ENCODE measurements around the gene OTOR. TPM values are rescaled to one million over a fixed set of nuclear protein-coding genes. Genes with fewer than 3 reads are reported as not detected.

The OTOR gene
- total and polyA plus RNA-seq, 2 donors from 2014 or later, result not detected

- FAIRE-seq, result no peak
- no peak for TF ChIP-seq CTCF (IDR thresholded peaks at IDR 0.05; ENCODE audit: borderline replicate concordance, extremely low read depth, insufficient read depth)
- no peaks in the 10 kb centered on the region for H3K9me3 ChIP-seq (ENCODE audit: control insufficient read depth in 2 of 3, insufficient read depth in 1 of 3, low read length in 3 of 3)
- H3K27ac ChIP-seq (ENCODE audit: low read depth in 2 of 2, low read length in 2 of 2), result no peak overlapping the region
- H3K27me3 ChIP-seq (ENCODE audit: control insufficient read depth, insufficient read depth, low read length), result no peaks in the 10 kb centered on the region
- no peak overlapping the region for H3K4me3 ChIP-seq (ENCODE audit: low read length in 3 of 3)
- H3K36me3 ChIP-seq (ENCODE audit: control insufficient read depth in 2 of 3, insufficient read depth in 3 of 3, low read length in 3 of 3), result no peaks in the 10 kb centered on the region
- no peak for DNase-seq
- intact Hi-C loops (cut with DNase I), result no loop called here
- H3K4me1 ChIP-seq (ENCODE audit: control insufficient read depth in 2 of 3, insufficient read depth in 2 of 3, low read depth in 1 of 3, low read length in 3 of 3), result no peaks in the 10 kb centered on the region
- no peak overlapping the region for H3K9ac ChIP-seq (ENCODE audit: low read length in 3 of 3)
These were observed 44.6 kb upstream of the OTOR start for GRCh38 chr20:16703570-16703969.

GRCh38 chr20:16707674-16708073 lies 40.5 kb upstream of the OTOR start:
- no peak for TF ChIP-seq CTCF (IDR thresholded peaks at IDR 0.05; ENCODE audit: borderline replicate concordance, extremely low read depth, insufficient read depth)
- no peak overlapping the region for H3K27ac ChIP-seq (ENCODE audit: low read depth in 2 of 2, low read length in 2 of 2)
- no peaks in the 10 kb centered on the region for H3K36me3 ChIP-seq (ENCODE audit: control insufficient read depth in 2 of 3, insufficient read depth in 3 of 3, low read length in 3 of 3)
- no peak for FAIRE-seq
- intact Hi-C loops (cut with DNase I), result no loop called here
- H3K4me1 ChIP-seq (ENCODE audit: control insufficient read depth in 2 of 3, insufficient read depth in 2 of 3, low read depth in 1 of 3, low read length in 3 of 3), result no peaks in the 10 kb centered on the region
- DNase-seq, result no peak
- H3K9ac ChIP-seq (ENCODE audit: low read length in 3 of 3), result no peak overlapping the region
- no peaks in the 10 kb centered on the region for H3K27me3 ChIP-seq (ENCODE audit: control insufficient read depth, insufficient read depth, low read length)
- no peaks in the 10 kb centered on the region for H3K9me3 ChIP-seq (ENCODE audit: control insufficient read depth in 2 of 3, insufficient read depth in 1 of 3, low read length in 3 of 3)
- H3K4me3 ChIP-seq (ENCODE audit: low read length in 3 of 3), result no peak overlapping the region

- DNase-seq (peak in 1 of 5 donors; percentile 47), FAIRE-seq (no peak)
- Histone ChIP-seq H3K4me1 (ENCODE audit: control insufficient read depth in 2 of 3, insufficient read depth in 2 of 3, low read depth in 1 of 3, low read length in 3 of 3) (no peaks in the 10 kb centered on the region), H3K4me3 (ENCODE audit: low read length in 3 of 3) (no peak overlapping the region), H3K9ac (ENCODE audit: low read length in 3 of 3) (no peak overlapping the region), H3K9me3 (ENCODE audit: control insufficient read depth in 2 of 3, insufficient read depth in 1 of 3, low read length in 3 of 3) (no peaks in the 10 kb centered on the region), H3K27ac (ENCODE audit: low read depth in 2 of 2, low read length in 2 of 2) (no peak overlapping the region), H3K36me3 (ENCODE audit: control insufficient read depth in 2 of 3, insufficient read depth in 3 of 3, low read length in 3 of 3) (no peaks in the 10 kb centered on the region), H3K27me3 (ENCODE audit: control insufficient read depth, insufficient read depth, low read length) (no peaks in the 10 kb centered on the region)
- intact Hi-C loops (cut with DNase I), result no loop called here
- TF ChIP-seq CTCF (IDR thresholded peaks at IDR 0.05; ENCODE audit: borderline replicate concordance, extremely low read depth, insufficient read depth), result no peak
These were observed 39.6 kb upstream of the OTOR start for GRCh38 chr20:16708602-16709001.

- TF ChIP-seq CTCF (IDR thresholded peaks at IDR 0.05; ENCODE audit: borderline replicate concordance, extremely low read depth, insufficient read depth), result no peak
- Histone ChIP-seq H3K4me1 (ENCODE audit: control insufficient read depth in 2 of 3, insufficient read depth in 2 of 3, low read depth in 1 of 3, low read length in 3 of 3) (no peaks in the 10 kb centered on the region), H3K4me3 (ENCODE audit: low read length in 3 of 3) (no peak overlapping the region), H3K27ac (ENCODE audit: low read depth in 2 of 2, low read length in 2 of 2) (no peak overlapping the region), H3K36me3 (ENCODE audit: control insufficient read depth in 2 of 3, insufficient read depth in 3 of 3, low read length in 3 of 3) (no peaks in the 10 kb centered on the region), H3K9me3 (ENCODE audit: control insufficient read depth in 2 of 3, insufficient read depth in 1 of 3, low read length in 3 of 3) (no peaks in the 10 kb centered on the region), H3K27me3 (ENCODE audit: control insufficient read depth, insufficient read depth, low read length) (no peaks in the 10 kb centered on the region), H3K9ac (ENCODE audit: low read length in 3 of 3) (no peak overlapping the region)
- FAIRE-seq (no peak), DNase-seq (no peak)
- intact Hi-C loops (cut with DNase I), result no loop called here
These were observed 39.1 kb upstream of the OTOR start for GRCh38 chr20:16709017-16709416.
